ENCODE results near the gene THRAP3. TPM values are rescaled to one million over a fixed set of nuclear protein-coding genes. Genes with fewer than 3 reads are reported as not detected.
"Not testable (repeated sequence)": the region's sequence is repeated elsewhere in the genome, so short reads cannot be mapped to it uniquely, and the experiment has no call there.

The THRAP3 gene
- total RNA-seq, 4 donors from 2014 or later: 77.2 to 99.5 (median 86.2) TPM

DNA sequence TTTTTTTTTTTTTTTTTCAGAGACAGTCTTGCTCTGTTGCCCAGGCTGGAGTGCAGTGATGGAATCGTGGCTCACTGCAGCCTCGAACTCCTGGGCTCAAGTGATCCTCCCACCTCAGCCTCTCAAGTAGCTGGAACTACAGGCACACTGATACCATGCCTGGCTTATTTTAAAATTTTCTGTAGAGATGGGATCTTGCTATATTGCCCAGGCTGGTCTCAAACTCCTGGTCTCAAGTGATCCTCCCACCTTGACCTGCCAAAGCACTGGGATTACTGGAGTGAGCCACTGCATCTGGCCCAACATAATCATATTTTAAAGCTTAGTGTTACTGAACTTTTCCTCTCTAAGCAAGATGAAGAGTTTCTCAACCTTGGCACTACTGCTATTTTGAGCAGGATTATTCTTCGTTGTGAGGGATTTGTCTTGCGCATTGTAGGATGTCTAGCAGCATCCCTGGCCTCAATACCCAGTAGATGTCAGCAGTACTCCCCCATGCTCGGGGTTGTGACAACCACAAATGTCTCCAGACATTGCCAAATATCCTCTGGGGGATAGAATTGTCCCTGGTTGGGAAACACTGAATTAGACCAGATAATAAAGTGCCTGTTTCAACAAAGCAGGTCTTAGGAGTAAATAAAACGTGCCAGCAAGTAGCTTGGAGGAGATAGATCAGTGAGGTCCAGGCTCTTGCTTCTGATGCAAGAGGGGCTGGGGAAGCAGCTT, 15.1 kb upstream of the THRAP3 start:
- DNase-seq (ENCODE audit: low spot score): no peak
- TF ChIP-seq CTCF (IDR thresholded peaks at IDR 0.05): no peak
- ATAC-seq (ENCODE audit: low FRiP score): peak; percentile 30

GRCh38 chr1:36211307-36211706, 12.9 kb upstream of the THRAP3 start:
- DNase-seq (ENCODE audit: low spot score) (no peak), ATAC-seq (ENCODE audit: low FRiP score) (no peak)
- TF ChIP-seq CTCF (IDR thresholded peaks at IDR 0.05): no peak

DNA sequence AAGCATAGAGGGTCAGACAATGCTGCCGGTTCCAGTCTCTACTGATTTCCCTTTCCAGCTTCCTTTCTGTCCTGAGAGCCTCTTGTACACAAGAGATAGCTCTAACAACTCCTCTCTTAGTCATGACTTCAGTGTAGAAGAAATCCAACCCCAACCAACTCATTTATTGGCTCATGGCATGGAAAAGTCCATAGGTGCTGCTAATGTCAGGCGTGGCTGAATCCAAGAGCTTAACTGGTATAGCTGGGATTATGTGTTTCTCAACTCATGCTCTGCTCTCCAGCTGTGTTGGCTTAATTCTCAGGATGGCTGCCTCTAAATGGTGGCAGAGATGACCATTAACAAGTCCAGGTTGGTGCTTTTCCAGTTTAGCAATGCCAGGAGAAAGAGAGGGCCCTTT, 12.4 kb upstream of the THRAP3 start:
- no peak for DNase-seq (ENCODE audit: low spot score)
- ATAC-seq (ENCODE audit: low FRiP score): no peak
- TF ChIP-seq CTCF (IDR thresholded peaks at IDR 0.05): no peak

DNA sequence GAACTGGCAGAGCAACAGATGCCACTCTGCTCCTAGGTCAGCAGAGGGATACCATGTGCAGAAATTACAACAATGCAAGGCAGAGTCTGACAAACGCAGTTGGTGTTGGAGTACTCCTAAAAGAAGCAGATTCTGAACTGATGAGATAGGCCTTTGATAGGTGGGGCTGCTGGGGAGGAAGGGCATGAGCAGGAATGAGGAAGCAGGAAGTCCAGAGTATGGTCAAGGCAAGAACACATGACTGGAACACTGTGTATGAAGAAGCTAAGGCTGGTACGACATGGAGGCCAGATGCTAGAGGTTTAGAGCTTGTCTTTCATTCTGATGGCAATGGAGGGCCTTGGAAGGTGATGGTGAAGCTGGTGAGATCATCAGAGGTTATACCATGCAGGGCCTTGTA, 11.5 kb upstream of the THRAP3 start:
- no peak for TF ChIP-seq CTCF (IDR thresholded peaks at IDR 0.05)
- DNase-seq (ENCODE audit: low spot score): no peak
- ATAC-seq (ENCODE audit: low FRiP score): no peak

- no peak for ATAC-seq (ENCODE audit: low FRiP score)
- DNase-seq (ENCODE audit: low spot score): no peak
- TF ChIP-seq CTCF (IDR thresholded peaks at IDR 0.05): no peak
These were observed 6.6 kb upstream of the THRAP3 start for GRCh38 chr1:36217670-36218069.

DNA sequence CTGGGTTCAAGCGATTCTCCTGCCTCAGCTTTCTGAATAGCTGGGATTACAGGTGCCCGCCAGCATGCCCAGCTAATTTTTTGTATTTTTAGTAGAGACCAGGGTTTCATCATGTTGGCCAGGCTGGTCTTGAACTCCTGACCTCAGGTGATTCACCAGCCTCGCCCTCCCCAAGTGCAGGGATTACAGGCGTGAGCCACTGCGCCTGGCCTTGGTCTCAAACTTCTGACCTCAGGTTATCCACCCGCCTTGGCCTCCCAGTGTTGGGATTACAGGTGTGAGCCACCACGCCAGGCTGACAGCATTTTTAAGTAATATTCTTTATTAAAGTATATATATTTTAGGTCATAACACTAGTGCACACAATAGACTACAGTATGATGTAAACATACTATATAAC, 2.3 kb upstream of the THRAP3 start:
- not testable (repeated sequence) for DNase-seq (ENCODE audit: low spot score); ATAC-seq (ENCODE audit: low FRiP score)

GRCh38 chr1:36222481-36223380, 1.5 kb upstream of the THRAP3 start:
- TF ChIP-seq CTCF (IDR thresholded peaks at IDR 0.05): no peak
- ATAC-seq (ENCODE audit: low FRiP score) (no peak), DNase-seq (ENCODE audit: low spot score) (no peak)
